NOMO-1 treated with DMSO at 0.1 percent for 48 hours (cell line): ENCODE results near the gene PIM2.
"Not testable (repeated sequence)": the region's sequence is repeated elsewhere in the genome, so short reads cannot be mapped to it uniquely, and the experiment has no call there.

Experiments
- DNase-seq: peaks from one replicate; lab custom pipeline; 2025; ENCODE audit not compliant: unreplicated experiment; lab: John Stamatoyannopoulos, UW

The PIM2 gene

GRCh38 chrX:48876944-48877343, 41.9 kb downstream of the PIM2 start:
- DNase-seq = not testable (repeated sequence)

GRCh38 chrX:48872017-48872416, 46.8 kb downstream of the PIM2 start:
- DNase-seq = not testable (repeated sequence)

GRCh38 chrX:48864210-48864609, 54.6 kb downstream of the PIM2 start:
- no peak for DNase-seq
